Neural crest cell (in vitro differentiated cells): ENCODE measurements around the gene AADAT. TPM values are rescaled to one million over a fixed set of nuclear protein-coding genes. Genes with fewer than 3 reads are reported as not detected.

Experiments
- DNase-seq: peaks from one replicate; pipeline ENCODE4 v3.0.0; 2021; ENCODE audit warnings: low read depth, mixed read lengths, low spot score
- H3K27ac Mint-ChIP-seq: one replicate; pipeline ENCODE4 v1.8.0; 2021; ENCODE audit warnings: mild to moderate bottlenecking, mixed read lengths; ENCODE audit not compliant: unreplicated experiment
- H3K27me3 Mint-ChIP-seq: 2 replicates; pipeline ENCODE4 v1.8.0; 2021; ENCODE audit warnings: low read depth, mild to moderate bottlenecking, mixed read lengths
- H3K36me3 Mint-ChIP-seq: 2 replicates; pipeline ENCODE4 v1.8.0; 2021; ENCODE audit warnings: low read depth, mild to moderate bottlenecking, mixed read lengths
- H3K4me1 Mint-ChIP-seq: 2 replicates; pipeline ENCODE4 v1.8.0; 2021; ENCODE audit warnings: mixed read lengths
- H3K4me3 Mint-ChIP-seq: one replicate; pipeline ENCODE4 v1.8.0; 2021; ENCODE audit warnings: mild to moderate bottlenecking, mixed read lengths
- H3K9me3 Mint-ChIP-seq: 2 replicates; pipeline ENCODE4 v1.8.0; 2021; ENCODE audit warnings: mixed read lengths
- CTCF ChIP-seq: fragments of 200-600 bp; sonication (generic); conservative IDR thresholded peaks from 2 replicates; pipeline ENCODE4 v1.5.0; 2021; ENCODE audit warnings: antibody characterized with exemption, mild to moderate bottlenecking
- total RNA-seq: library from RNA; stranded (reverse); gene quantifications from 2 replicates; pipeline ENCODE4 v1.2.1, GENCODE V29; 2021

The AADAT gene
- total RNA-seq, 1 donor from 2014 or later, result 30.7 TPM

GRCh38 chr4:170025523-170026252 lies 64.1 kb downstream of the AADAT start:
- TF ChIP-seq CTCF, result no peak
- peak overlapping the region; percentile 65 for H3K27ac Mint-ChIP-seq
- no peaks in the 10 kb centered on the region for H3K36me3 Mint-ChIP-seq
- DNase-seq, result peak; percentile 3
- no peaks in the 10 kb centered on the region for H3K9me3 Mint-ChIP-seq
- peaks cover 9% of the 10 kb centered on the region for H3K4me1 Mint-ChIP-seq
- H3K4me3 Mint-ChIP-seq, result peak overlapping the region; percentile 88
- peaks cover 63% of the 10 kb centered on the region for H3K27me3 Mint-ChIP-seq

- Mint-ChIP-seq H3K27me3 (peaks cover 42% of the 10 kb centered on the region), H3K4me1 (peaks cover 4% of the 10 kb centered on the region), H3K27ac (no peak overlapping the region), H3K9me3 (no peaks in the 10 kb centered on the region), H3K36me3 (no peaks in the 10 kb centered on the region), H3K4me3 (no peak overlapping the region)
- DNase-seq, result no peak
- no peak for TF ChIP-seq CTCF
These were observed 67.5 kb downstream of the AADAT start for GRCh38 chr4:170022211-170022610.

- no peak for DNase-seq
- Mint-ChIP-seq H3K4me1 (no peaks in the 10 kb centered on the region), H3K4me3 (no peak overlapping the region), H3K27ac (no peak overlapping the region), H3K9me3 (no peaks in the 10 kb centered on the region), H3K36me3 (no peaks in the 10 kb centered on the region), H3K27me3 (peaks cover 9% of the 10 kb centered on the region)
- no peak for TF ChIP-seq CTCF
These were observed 72.5 kb downstream of the AADAT start for GRCh38 chr4:170017252-170017651.

GRCh38 chr4:170015285-170015684 lies 74.5 kb downstream of the AADAT start:
- TF ChIP-seq CTCF, result no peak
- H3K9me3 Mint-ChIP-seq, result peaks cover 5% of the 10 kb centered on the region

GRCh38 chr4:170014359-170015011 lies 75.3 kb downstream of the AADAT start:
- peaks cover 6% of the 10 kb centered on the region for H3K9me3 Mint-ChIP-seq
- no peaks in the 10 kb centered on the region for H3K27me3 Mint-ChIP-seq
- H3K27ac Mint-ChIP-seq, result no peak overlapping the region
- H3K4me1 Mint-ChIP-seq, result no peaks in the 10 kb centered on the region
- no peak overlapping the region for H3K4me3 Mint-ChIP-seq
- no peak for DNase-seq
- no peaks in the 10 kb centered on the region for H3K36me3 Mint-ChIP-seq
- no peak for TF ChIP-seq CTCF

More at GRCh38 chr4:170015285-170015684, 74.5 kb downstream of the AADAT start:
- Mint-ChIP-seq H3K4me3 (no peak overlapping the region), H3K4me1 (no peaks in the 10 kb centered on the region), H3K36me3 (no peaks in the 10 kb centered on the region), H3K27me3 (peaks cover 4% of the 10 kb centered on the region), H3K27ac (no peak overlapping the region)
- no peak for DNase-seq
